Measurements from ENCODE around the gene H6PD. TPM values are rescaled to one million over a fixed set of nuclear protein-coding genes. Genes with fewer than 3 reads are reported as not detected.

The H6PD gene, protein sequence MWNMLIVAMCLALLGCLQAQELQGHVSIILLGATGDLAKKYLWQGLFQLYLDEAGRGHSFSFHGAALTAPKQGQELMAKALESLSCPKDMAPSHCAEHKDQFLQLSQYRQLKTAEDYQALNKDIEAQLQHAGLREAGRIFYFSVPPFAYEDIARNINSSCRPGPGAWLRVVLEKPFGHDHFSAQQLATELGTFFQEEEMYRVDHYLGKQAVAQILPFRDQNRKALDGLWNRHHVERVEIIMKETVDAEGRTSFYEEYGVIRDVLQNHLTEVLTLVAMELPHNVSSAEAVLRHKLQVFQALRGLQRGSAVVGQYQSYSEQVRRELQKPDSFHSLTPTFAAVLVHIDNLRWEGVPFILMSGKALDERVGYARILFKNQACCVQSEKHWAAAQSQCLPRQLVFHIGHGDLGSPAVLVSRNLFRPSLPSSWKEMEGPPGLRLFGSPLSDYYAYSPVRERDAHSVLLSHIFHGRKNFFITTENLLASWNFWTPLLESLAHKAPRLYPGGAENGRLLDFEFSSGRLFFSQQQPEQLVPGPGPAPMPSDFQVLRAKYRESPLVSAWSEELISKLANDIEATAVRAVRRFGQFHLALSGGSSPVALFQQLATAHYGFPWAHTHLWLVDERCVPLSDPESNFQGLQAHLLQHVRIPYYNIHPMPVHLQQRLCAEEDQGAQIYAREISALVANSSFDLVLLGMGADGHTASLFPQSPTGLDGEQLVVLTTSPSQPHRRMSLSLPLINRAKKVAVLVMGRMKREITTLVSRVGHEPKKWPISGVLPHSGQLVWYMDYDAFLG
- total RNA-seq (2014; rRNA removed; shearing (Covaris generic)) = 5.6 and 7.3 TPM in 2 replicates
- polyA plus RNA-seq (2015; cell fraction: cytosol; rRNA removed) = 16.8 and 18.5 TPM in 2 replicates
- 25.8 and 30.7 TPM in 2 replicates for polyA plus RNA-seq (2015; cell fraction: nucleus; rRNA removed)

DNA sequence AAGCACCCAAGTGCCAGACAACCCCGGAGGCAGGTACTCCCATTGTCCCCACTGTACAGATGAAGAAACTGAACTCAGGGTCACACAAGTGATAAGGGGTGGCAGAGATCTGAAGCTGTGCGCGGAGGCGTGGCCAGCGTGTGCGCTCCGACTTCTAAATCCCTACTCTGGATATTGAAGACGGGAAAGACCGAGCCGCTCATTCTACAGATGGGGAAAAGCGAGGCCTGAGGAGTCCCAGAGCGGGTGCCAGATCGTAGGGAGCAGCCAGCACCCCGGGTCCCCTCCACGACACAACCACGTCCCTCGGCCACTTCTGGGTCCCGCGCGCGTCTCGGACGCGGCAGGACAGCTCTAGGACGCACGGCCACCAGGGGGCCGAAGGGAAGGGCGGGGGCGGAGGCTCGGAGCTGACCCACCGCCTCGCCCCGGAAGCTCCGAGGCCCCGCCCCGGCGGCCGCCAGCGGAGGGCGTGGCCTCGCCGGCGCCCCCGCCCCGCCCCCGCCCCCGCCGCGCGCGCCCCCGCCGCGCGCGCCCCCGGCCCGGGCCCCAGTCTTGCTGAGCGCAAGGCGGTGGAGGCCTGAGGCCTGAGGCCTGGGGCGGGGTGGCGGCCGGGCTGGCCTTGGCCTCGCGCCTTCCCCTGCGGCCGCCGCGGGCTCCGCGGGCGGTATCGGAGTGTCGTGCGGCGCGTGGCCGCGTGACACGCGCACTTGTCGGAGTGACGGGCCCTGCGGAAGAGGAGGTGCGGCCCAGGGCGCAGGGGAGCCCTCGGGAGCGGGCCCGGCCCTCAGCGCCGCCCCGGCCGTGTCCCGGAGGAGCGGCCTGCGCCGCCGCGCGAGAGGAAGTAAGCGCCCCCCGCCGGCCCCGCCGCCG is at the start of gene H6PD:
TSS of gene H6PD (plus strand) at position 552 of the 873 bp plus-strand sequence. CDS start 10,161 bp downstream, outside the sequence.
- DNase-seq (ENCODE audit: low read depth) = peak; percentile 62

DNA sequence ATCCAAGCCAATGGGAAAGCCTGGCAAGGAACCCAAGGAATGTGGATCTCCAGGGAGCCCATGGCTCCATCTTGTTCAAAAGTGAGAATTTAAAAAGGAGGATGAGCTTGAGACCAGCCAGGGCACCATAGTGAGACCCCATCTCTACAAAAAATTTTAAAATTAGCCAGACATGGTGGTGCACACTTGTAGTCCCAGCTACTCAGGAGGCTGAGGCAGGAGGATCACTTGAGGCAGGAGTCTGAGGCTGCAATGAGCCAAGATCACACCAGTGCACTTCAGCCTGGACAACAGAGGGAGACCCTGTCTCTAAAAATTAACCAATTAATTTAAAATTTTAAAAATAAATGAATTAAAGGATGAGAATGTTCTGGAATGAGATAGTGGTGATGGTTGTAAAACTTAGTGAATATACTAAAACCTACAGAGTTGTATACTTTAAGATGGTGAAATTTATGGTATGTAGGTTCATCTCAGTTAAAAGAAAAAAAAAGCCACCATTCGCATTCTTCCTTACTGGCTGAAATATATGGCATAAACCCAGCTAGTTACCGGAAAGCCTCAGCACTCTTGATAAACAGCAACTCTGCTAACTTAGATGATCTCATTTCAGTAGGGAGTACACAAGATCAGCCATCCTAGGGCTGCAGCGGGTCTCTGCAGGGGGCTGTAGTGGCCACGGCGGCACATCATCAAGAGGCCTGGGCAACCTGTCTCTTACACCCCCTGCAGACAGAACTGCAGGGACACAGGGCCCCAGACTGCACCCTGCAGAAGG is 48.3 kb upstream of the H6PD start:
- no peak for DNase-seq (ENCODE audit: low read depth)

DNA sequence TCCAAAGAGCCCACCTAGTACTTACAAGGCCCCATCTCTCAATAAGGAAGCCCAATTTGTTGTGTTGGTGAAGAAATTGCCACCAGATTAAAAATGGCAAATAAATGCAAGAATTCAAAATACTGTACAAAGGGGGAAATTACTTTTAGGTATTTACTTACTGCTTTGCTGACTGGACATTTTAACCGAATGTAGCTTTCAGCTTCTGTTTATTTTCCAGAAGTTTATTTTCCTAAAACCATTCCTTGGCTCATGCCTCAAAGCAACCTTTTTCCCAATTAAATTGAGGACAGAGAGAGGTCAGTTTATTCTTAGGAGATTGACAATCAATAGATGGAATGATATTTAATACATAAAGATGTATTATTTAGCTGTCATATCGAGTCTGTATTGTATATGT is 47.6 kb upstream of the H6PD start:
- DNase-seq (ENCODE audit: low read depth) = no peak

DNA sequence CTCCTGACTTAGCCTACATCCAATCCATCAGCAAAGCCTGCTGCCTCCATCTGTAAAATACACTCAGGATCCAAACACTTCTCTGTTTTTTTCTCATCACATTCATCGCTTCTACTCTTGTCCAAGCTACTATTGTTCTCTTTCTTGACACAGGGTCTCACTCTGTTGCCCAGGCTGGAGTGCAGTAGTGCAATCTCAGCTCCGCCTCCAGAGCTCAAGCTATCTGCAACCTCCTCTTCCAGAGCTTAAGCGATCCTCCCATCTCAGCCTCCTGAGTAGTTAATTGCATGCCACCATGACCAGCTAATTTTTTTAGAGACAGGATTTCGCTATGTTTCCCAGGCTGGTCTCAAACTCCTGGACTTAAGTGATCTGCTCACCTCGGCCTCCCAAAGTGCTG is 44.3 kb upstream of the H6PD start:
- no peak for DNase-seq (ENCODE audit: low read depth)

DNA sequence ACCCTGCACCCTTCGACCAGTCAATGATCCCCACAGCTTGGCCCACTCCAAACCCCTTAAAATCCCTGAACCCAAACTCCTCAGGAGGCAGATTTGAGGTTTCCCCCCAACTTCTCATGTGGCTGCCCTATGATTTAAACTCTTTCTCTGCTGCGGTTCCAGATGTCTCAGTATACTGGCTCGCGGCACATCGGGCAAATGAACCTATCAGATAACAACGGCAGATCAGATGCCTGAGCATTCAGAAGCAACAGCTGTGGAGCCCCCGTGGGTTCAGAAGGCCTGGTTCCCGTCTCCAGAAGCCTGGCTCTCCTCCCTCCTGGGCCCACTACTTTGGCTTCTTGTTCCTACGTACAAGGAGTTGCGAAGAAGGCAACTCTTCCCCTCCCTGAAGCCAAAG is 43.3 kb upstream of the H6PD start:
- no peak for DNase-seq (ENCODE audit: low read depth)

DNA sequence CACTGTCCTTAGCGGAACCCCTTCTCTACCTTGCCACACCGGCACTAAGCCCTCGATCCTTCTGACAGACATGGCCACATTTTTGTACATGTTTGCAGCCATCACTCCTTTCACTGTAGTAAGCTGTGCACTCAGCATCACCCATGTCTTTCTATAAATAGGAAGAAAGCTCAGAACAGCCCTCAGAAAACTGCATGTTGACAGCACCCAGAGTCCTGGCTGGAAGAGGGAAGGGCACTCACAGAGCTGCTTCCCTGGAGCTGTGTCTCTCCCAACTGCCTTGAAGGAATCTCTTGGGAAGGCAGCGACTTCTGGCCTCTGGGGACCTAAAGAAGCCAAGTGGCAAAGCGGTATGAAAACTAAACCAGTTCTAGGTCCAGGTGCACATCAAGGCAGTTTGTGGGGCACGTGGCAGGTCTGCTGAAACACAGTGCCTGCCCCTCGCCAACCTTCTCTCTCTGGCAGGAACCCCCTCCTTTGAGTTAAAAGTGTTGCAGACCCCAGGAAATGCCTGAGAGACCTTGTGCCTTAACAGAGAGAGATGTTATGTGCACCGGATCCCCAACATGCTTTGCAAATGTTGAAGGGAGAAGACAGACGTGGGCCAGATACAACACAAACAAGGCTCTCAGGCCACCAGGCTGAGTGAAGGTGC is 41.9 kb upstream of the H6PD start:
- DNase-seq (ENCODE audit: low read depth) = no peak

DNA sequence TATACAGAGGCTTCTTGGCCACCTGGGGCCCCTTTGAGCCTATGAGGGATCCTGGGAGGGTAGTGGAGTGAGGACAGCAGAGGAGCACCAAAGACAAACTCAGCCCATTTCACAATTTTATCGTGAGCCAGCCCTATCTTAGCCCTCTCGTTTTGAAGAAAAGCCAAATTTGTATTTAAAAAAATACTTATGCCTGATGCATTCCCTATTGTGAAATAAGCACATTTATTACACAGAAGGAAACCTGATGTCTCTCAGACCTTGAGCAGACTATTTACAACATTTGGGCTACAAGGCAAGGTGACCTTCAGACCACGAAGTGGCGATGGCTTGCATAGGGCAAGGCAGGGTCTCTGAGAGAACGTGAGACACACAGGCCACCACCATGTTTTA is 41.3 kb upstream of the H6PD start:
- DNase-seq (ENCODE audit: low read depth) = no peak

DNA sequence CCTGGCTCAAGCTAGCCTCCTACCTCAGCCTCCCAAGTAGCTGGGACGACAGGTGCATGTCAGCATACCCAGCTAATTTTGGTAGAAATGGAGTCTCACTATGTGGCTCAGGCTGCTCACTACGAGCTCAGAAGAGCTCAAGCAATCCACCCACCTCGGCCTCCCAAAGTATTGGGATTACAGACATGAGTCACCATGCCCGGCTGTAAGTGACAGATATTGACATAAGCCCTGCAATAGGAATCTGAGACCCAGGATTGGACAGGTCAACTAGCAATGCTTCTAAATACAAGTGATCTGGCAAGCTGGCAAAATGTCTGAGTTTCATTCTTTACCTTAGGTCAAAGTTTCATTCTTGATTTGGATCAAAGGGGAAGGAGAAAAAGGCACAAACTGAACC is 40.5 kb upstream of the H6PD start:
- peak; percentile 25 for DNase-seq (ENCODE audit: low read depth)

DNA sequence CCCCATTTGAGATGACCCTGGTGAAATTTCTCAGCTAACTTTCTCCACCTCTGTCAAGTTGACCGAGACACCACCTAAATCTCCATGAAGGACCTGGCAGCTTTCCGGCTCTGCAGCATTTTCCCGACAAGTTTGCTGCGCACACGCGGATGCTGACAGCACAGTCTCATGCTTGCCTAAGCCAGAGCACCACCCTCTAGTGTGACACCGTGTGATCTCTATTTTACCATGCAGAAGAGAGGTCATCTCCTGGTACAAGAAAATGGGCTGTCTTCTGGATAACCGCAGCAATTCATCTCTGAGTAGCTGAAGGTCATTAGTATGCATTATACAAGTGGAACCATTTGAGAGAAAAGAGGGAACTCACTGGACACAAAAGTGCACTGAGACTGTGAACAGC is 38.9 kb upstream of the H6PD start:
- DNase-seq (ENCODE audit: low read depth) = no peak

DNA sequence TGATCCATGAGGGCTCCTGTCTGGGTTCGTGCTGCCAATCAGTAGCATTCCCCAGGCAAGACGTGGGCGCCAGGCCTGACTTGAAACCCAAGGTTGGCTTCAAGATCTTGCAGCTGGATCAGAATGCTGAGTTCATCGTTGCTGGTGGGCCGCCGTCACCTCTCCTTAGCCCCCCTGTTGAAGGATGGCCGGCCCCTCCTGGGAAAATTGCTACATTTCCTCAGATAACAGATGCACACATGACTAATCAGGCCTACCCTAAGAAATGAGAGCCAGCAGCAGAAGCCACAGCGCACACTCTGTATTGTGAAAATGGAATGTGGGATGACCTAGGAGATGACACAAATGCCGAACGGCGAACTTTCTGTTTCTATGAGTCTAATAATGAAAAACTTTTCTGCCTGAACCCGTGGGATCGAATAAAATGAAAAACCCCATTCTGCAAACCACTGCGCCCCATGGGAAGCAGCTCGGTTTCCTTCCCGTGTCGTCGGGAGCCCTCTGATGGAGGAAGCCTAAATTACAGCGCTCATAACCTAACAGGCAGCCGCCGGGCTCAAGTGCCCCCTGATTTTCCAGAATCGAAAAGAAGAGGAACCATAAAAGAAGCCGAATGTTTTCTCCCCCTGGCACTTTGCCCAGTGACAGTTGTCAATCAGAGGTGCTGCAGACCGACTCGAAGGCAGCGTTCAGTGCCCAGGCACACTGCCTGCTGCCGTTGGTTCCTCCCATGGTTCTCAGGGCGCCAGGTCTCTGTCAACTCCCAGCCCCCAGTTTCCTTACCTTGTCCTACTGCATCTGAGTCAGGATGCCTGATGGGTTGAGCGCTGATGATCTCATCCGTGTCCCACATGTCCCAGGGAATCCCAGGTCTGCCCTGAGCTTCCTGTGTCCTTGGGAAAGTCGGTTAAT is 38.2 kb upstream of the H6PD start:
- DNase-seq (ENCODE audit: low read depth) = peak; percentile 79

DNA sequence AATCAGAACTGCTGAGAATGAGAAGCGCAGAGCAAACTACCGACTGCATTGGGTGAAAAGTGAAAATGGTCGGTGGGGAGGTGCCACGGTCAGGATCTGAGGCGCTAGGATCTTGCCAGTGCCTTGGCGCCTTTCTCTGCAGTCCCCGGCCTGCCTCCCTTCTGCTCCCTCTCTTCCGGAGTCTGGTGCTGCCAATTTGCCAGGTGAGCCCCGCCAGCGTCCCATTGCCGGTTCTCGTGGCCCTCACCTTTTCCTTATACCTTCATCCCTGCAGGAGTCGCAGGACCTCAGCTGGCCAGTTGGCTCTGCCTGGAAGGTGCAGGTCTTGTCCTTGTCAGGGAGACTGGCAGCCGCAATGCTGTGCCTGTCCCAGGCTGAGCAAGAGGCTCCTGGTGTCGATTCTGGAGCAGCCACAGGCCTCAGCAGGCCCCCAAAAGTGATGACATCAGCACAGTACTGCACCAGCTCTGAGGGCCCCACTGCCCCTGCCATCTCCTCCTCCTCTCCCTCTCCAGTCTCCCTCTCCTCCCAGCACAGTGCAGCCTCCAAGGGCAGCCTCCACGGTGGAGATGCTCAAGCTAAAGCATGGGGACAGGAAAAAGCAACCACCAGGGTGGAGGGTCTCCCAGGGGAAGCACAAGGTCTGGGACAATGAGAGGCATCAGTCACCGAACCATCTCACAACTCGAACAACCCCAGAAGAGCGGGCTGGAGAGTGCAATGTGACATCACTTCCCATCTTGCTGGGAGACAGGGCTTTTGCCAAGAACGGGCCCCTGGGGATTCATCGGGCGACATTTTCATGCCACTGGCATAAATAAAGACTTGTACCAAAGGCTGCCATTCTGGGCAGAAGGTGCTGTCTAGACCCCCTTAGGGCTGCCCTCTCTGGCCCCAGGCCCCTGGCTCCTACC is 37.1 kb upstream of the H6PD start:
- no peak for DNase-seq (ENCODE audit: low read depth)

DNA sequence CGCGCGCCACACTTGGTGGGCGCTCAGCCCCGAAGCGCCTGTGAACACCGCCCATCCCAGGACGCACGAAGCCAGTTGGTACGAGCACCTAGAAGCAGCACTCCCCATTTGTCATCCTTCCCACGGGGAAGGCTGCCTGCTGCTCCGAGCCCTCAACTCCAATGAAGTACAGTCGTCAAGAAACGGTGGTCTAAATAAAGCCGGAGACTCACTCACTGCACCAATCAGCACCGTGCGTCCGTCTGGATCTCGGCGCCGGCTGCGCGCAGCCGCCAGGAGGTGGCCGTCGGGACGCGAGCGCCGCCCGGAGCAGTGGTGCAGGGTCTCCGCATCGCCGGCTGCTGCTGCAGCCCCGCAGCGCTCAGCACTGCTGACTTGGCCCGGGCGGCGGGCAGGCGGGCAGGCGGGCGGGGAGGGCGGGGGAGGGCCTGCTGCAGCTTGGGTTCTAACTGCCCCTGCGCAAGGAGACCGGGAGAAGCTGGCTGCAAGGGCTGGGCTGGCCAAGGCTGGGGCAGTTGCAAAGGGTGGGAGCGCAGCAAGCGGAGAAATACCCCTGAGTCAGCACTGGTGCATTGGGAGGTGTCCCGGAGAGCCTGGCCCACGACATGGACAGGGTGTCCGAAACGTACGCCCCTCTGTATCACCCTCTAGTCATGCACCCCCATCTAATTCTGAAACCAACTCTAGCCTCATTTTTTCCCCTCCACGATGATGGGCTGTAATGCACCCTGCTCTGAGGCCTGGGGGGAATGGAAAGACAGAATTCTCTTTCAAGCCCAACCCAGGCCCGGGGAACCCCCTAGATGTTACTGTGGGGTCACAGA is 35.8 kb upstream of the H6PD start:
- no peak for DNase-seq (ENCODE audit: low read depth)

DNA sequence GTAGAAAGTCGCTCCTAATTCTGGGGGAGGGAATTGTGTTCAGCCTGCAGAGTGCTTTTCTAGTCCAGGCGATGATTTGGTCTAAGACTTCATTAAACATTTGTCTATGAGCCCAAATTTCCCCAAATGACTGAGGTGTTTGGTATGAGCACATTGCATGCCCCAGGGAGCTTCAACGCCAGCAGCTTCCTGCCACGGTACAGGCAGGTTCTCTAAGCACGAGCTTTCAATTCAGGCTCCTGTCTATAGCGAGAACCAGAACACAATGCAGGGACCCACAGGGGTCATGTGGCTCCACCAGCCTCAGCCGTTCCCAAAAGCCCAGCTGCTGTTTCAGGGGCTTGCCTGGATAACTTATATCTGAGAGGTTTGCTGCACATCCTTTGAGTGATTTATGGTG is 34.1 kb upstream of the H6PD start:
- no peak for DNase-seq (ENCODE audit: low read depth)

DNA sequence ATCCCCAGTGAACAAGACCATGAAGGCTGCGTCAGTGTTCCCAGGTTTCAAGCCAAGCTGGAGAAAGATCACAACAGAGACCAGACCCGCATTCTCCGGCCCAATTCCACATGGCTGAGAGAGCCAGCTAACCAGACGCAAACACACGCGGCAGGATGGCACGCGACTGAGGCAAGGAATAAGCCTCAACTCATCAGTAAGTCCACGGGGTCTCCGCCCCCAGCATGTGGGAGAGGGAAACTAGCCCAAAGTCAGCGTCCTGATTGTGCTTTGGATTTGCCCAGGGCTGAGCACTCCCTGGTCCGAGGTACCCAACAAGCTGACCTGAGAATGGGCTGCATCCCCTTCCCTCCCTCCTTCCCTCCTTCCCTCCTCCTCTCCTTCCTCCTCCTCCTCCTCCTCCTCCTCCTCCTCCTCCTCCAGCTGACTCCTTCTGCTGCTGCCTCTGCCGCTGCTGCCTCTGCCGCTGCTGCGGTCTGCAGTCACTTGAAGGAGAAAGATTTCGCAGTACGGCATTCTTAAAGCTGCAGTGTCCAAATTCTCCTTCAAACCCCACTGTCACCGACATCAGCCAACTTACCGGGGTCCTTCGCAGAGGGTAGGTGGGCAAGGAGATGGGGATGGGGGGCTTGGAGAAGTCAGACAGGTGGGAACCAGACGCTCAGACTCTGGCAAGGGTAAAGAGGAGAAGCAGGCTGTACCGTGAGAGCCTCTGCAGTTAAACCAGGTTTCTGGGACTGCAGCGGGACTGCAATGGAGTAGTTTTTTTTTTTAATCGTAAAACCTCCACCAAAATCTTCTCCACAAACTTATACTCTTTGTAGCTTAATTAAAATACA is 33.0 kb upstream of the H6PD start:
- peak; percentile 61 for DNase-seq (ENCODE audit: low read depth)

DNA sequence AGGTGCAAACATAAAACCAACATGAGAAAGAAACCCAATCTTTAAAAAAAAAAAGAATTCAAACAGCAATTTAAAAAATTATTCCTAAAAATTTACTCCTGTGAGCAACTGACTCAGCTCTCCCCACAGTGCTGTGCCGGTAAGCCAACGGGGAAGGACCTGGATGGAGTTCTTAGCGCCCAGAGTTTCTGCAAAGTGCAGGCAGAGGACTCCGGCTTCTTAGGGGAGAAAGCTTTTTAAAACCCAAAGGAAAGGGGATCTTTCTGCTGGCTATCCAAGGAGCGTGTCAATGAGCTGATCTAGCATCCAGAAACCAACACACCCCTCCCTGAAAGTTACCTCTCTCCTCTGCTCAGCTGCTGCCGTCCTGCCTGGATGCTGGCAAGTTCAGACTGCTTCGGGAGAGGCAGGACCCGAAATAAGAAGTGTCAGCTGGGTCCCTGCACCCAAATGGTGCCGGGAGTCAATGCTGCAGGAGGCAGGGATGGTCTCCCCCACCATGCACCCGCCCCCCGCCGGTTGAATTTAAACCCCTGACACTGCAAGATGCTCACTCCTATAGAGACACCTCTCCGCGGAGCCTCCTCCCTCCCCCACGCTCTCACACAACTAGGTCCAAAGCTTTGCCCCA is 32.2 kb upstream of the H6PD start:
- no peak for DNase-seq (ENCODE audit: low read depth)

Data from HT1080 (cell line).